Dermis blood vessel endothelial cell (primary cell): ENCODE results near the gene AGT. TPM values are rescaled to one million over a fixed set of nuclear protein-coding genes. Genes with fewer than 3 reads are reported as not detected.
"Not testable (repeated sequence)": the region's sequence is repeated elsewhere in the genome, so short reads cannot be mapped to it uniquely, and the experiment has no call there.

Experiments used
- DNase-seq: peaks from one replicate; pipeline ENCODE4 v3.0.0; 2010
- total RNA-seq: library from RNA; depleted of rRNA; stranded (reverse); fragments of >200 nt; gene quantifications from 2 replicates; pipeline ENCODE4 v1.2.3, GENCODE V29; 2014

AGT gene
- total RNA-seq, 1 donor from 2014 or later = under 0.01 TPM

DNA sequence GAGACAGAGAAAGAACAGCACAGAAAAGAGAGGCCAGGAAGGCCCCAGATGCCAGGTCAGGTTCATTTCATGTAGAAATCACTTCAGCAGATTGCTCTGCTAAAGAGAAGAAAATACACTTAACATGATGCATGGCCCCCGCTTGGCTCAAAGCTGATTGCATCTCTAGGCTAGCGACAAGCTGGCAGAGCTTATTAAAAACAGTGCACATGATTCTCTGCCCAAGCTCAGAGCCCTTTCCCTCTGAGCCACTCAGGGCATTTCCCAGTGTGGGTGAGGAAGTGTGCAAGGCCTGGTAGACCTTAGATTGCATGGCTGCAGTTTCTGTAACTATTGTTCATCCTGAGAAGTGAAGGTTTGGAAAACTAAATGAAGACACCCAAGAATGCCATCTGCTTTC, 30.0 kb upstream of the AGT start:
- no peak for DNase-seq

DNA sequence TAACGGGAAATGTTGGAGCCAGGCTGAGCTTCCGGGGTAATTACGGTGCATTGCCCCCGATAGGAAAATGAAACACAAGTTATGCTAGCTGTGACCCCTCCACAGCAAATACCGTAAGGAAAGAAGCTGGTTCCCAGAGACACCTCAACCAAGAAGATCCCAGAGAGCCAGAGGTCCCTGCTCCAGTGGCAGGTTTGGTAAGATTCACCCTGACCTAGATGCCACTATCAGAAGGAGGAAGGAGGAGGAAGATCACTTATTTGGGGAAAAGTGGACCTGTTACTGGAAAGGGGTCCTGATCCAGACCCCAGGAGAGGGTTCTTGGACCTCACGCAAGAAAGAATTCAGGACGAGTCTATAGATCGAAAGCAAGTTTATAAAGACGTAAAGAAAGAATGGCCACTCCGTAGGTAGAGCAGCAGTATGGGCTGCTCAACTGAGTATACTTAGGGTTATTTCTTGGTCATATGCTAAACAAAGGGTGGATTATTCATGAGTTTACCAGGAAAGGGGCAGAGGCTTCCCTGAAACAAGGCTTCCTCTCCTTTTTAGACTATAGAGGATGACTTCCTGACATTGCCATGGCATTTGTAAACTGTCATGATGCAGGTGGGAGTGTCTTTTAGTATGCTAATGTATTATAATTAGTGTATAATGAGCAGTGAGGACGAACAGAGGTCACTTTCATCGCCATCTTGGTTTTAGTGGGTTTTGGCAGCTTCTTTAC, 25.8 kb upstream of the AGT start:
- DNase-seq = no peak

DNA sequence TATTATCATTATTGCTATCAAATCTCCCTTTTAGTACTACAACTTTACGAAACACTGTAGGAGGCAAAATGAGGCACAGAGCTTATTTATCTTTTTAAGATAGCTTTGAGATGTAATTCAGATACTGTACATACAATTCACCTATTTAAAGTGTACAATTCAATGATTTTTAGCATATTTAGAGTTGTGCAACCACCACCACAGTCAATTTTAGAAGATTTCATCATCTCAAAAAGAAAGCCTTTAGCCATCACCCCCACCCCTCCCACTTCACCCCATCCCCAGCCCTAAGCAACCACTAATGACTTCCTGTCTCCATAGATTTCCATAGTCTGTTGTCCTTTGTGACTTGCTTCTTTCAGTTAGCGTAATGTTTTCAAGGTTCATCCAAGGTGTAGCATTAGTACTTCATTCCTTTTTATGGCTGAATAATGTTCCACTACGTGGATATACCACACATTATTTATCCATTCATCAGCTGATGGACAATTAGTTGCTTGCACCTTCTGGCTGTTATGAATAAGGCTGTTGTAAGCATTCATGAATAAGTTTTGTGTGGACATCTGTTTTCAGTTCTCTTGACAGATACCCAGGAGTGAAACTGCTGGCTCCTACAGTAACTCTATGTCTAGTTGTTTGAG, 23.8 kb upstream of the AGT start:
- DNase-seq = no peak

DNA sequence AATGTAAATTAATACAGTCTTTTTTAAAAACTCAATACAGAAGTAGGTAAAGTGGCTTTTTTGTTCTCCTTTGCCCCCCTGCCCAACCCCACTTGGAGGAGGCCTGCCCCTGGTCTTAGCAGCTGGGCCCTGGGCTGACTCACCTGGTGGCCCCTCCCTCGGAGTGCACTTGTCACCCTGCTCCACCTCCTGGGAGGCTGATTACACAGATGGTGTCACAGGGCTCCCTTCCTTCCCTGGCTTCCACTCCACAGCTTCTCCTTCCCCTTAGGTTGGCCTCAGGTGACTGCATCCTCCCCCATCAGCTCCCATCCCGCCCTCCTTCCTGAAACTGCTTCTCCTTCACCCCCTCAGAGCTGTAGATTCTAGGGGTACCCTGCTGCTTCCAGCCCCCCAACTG, 21.5 kb upstream of the AGT start:
- DNase-seq = no peak

DNA sequence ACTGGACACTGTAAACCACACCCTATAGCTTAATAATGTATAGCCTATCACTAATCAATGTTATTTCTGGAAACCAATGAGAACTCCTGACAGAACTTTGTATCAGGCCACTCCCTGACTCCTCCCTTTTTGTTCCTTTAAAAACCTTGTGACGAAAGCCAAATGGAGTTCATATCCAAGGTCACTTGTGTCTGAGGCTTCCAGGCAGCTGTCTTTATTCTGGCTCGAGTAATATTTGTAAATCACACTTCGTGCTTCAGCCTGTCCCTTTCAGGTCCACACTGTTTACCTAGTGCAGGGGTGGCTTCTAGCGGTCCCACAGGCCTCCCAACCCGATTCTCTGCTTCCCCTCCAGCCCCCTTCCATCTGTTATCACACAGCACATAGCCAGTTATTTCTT, 17.1 kb upstream of the AGT start:
- DNase-seq = no peak

DNA sequence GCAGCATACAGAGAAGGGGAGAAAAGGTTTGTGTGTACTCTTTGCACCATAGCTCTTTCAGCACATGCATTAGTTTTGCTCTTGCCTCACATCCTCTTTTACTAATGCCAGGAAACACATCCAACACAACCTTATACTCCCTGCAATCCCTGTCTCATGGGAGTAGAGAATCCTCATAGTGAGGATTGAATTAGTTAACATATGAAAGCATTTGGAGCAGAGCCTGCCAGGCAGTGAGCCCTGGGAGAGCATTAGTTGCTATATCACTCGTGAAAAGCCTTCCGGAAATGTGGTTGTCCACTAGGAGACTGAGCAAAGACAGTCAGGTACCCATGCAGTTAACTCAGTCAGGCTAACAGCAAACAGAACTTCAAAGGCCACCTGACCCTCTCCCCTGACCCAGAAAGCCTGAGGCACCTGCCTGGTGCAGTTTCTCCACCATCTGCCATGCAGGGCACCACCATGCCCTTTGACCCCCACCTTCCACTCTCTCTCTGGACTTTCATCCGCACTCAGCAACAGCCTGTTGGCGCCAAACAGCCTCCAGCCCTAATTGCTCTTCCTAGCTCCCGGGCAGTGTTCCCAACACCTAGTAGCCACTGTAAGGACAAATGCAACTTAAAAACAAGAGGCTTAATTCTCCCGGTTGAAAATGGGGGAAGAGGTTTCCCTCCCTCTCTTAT, 14.9 kb upstream of the AGT start:
- DNase-seq = no peak

DNA sequence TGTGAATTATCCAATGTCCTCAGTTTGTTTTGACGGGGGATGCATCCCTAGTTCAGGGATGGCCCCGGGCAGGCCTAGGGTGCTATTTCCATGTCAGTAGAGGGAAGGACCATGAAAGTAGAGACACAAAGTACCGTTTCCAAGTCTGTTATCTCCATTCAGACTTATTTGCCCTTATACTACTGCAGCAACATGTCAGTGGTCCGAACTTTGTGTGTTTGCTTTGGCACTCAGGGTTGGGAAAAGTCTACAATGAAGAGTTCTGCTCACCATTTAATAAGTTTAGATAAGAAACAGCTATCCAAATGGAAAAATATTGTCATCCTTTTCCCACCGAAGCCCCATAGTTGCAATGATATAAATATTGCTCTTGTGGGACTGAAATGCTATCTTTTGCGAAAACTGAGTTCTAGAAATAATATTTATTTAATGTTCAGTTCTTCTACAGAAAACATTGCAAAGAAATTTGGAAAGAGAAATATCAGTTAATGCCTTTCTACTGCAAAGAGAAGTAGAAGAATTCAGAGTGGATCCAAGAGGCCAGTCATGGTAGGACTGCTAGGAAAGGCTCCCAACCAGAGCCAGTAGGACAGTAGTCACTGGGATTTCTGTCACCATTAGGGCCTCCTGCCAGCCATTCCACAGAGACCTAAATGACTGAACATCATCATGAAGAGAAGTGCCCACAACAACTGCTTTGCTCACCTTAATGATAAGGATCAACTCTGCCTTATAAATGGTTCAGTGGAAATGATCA, 11.5 kb upstream of the AGT start:
- no peak for DNase-seq

DNA sequence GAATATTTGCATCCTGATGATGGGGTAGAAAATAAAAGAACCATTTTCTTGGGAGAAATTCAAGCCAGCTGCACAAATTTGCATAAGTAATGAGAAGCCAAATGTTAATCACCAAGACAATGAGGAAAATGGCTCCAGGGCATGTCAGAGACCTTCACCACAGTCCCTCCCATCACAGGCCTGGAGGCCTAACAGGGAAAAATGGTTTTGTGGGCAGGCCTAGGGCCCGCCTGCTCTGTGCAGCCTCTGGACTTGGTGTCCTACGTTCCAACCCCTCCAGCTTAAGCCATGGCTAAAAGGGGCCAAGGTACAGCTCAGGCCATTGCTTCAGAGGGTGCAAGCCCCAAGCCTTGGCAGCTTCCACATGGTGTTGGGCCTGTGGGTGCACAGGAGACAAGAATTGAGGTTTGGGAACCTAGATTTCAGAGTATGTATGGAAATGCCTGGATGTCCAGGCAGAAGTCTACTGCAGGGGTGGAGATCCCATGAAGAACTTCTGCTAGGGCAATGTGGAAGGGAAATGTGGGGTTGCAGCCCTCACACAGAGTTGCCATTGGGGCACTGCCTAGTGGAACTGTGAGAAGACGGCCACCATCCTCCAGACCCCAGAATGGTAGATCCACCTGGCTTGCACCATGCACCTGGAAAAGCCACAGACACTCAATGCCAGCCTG, 8.1 kb upstream of the AGT start:
- DNase-seq = not testable (repeated sequence)

DNA sequence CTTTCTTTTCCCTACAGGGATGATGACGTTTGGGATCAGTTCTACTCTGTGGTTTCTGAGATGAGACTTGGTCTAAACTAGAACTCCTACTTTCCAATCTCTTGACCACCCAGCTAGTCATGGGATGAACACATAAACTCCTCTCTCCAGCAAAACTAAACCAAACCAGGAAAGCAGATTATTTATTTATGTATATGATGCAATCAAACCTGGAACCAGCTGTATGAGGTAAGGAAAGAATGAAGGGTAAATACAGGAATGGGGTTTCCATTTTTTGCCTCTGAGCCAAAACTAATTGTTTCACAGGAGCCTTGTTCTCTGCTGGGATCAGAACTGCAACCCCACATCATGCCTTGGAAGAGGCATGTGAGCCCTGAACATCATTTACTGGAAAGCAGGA, 3.3 kb upstream of the AGT start:
- no peak for DNase-seq

DNA sequence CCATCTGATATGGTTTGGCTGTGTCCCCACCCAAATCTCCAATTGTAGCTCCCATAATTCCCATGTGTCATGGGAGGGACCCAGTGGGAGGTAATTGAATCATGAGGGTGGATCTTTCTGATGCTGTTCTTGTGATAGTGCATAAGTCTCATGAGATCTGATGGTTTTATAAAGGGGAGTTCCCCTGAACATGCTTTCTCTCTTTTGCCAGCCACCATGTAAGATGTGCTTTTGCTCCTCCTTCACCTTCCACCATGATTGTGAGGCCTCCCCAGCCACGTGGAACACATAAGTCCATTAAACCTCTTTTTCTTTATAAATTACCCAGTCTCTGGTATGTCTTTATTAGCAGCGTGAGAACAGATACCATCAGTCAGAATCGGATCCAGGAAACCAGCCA, 2.5 kb upstream of the AGT start:
- DNase-seq = not testable (repeated sequence)

DNA sequence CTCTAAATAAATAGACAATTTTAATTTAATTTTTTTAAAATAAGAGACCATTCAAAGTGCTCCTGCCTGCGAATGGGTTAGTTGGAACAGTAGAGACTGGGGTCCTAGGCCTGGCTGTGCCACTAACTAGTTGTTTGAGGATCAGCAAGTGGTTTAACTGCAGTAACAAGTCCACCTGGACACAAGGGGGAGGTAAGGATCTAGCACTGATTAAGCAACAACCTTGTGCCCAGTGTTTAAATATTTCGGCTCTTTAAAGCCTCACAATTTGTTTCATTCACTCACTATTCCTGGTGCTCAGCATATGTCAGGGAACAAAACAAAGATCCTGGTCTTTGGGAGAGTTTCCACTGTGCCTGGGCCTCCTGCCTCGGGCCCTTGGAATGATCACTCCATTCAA, 1.6 kb upstream of the AGT start:
- no peak for DNase-seq

DNA sequence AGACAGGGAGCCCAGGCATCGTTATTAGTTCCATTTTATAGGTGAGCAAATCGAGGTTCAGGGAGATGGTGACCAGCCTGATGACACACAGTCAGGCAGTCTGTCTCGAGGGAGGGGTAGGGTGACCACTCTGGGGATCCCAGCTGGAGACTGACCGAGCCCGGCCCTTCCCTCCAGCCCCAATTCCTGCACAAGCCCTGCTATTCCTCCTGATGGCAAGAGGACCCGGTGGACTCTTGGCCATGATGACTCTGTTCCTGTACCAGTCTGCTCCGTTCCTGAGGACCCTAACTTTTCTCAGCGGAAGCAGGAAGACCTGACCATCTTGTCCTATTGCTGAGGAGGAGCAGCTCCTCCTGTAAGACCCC, 391 bp downstream of the AGT start:
- no peak for DNase-seq

DNA sequence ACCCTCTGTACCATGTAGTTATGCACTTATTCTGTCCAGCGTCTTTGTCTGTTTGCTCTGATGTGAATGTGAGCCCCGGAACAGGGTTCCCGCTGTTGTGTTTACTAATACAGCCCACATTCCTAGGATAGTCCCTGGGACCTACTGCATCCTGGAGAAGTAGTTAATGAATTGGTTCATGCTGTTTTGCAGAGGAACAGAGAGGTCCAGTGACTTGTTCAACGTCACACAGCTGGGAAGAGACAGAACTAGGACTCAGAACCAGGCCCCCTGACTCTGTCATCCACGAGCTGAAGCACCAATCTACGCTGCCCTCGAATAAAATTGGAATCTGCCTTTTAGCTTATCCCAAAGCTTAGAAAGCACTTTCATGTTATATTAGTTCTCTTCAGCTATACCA, 784 bp downstream of the AGT start:
- DNase-seq = no peak

DNA sequence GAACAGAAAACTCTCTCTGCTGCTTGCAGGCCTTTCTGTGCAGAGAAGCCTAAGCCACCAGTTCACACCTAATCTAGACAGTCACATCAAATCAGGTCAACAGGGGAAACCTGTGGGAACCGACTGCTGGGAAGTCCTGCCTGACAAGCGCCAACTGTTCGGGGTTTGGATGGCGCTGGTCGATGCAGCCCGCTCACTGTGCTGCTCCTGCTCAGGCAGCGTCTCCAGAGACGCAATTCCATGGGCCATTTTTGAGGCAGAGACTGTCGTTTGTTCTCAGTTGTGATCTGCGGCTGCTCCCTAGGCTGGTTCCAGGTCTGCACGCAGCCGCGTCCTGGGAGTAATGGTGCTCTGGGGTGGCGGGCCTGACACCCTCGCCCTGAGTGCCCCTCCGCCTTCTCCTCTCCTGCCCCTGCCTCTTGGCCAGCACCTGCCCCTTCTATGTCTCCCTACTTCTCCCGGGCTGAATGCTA, 1.4 kb downstream of the AGT start:
- no peak for DNase-seq

DNA sequence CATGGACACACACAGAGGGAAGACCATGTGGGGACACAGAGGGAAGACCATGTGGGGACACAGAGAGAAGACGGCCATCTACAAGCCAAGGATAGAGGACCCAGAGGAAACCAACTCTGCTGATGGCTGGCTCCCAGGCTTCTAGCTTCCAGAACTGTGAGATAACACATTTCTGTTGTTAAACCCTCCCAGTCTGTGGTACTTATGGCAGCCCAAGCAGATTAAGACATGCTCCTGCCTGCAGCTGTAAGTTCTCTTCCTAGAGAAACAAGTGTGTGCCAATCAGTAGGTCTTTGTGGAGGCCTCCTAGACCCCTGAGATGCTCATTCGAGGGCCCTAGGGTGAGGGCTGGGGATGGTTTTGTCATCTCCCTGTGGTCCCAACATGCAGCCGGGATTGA, 2.7 kb downstream of the AGT start:
- DNase-seq = no peak

DNA sequence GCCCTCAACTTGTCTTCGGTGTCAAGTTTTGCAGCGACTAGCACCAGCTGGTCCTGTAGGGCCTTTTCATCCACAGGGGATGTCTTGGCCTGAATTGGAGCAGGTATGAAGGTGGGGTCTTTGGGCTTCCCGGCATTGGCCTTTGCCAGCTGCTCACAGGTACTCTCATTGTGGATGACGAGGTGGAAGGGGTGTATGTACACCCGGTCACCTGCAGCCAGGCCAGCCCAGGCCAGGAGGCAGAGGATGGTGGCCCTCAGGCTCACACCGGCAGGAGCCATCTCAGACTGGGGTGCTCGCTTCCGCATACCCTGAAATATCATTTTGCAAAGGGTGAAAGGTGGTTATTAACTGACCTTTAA, 3.4 kb downstream of the AGT start:
- no peak for DNase-seq

DNA sequence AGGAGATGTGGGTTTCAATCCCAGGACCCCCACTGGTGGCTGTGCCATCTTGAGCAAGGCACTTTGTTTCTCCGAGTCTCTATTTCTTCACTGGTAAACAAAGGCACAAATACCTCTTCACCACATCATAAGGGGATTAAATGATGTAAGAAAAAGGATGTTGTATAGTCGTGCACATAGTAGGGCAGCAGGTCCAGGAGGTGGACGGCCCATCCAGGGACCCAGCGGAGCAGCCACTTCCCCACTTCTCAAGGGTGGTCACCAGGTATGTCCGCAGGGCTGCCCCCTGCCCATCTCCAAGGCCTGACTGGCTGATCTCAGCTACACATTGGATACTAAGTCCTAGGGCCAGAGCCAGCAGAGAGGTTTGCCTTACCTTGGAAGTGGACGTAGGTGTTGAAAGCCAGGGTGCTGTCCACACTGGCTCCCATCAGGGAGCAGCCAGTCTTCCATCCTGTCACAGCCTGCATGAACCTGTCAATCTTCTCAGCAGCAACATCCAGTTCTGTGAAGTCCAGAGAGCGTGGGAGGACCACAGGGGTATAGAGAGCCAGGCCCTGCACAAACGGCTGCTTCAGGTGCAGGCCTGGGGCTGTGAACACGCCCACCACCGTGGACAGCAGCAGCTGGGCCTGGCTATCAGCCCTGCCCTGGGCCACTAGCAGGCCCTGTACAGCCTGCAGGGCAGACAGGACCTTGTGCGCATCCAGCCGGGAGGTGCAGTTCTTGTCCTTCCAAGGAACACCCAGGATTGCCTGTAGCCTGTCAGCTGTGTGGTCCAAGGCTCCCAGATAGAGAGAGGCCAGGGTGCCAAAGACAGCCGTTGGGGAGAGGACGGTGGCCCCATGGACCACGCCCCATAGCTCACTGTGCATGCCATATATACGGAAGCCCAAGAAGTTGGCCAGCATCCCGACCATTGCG, 4.0 kb downstream of the AGT start:
- DNase-seq = no peak

DNA sequence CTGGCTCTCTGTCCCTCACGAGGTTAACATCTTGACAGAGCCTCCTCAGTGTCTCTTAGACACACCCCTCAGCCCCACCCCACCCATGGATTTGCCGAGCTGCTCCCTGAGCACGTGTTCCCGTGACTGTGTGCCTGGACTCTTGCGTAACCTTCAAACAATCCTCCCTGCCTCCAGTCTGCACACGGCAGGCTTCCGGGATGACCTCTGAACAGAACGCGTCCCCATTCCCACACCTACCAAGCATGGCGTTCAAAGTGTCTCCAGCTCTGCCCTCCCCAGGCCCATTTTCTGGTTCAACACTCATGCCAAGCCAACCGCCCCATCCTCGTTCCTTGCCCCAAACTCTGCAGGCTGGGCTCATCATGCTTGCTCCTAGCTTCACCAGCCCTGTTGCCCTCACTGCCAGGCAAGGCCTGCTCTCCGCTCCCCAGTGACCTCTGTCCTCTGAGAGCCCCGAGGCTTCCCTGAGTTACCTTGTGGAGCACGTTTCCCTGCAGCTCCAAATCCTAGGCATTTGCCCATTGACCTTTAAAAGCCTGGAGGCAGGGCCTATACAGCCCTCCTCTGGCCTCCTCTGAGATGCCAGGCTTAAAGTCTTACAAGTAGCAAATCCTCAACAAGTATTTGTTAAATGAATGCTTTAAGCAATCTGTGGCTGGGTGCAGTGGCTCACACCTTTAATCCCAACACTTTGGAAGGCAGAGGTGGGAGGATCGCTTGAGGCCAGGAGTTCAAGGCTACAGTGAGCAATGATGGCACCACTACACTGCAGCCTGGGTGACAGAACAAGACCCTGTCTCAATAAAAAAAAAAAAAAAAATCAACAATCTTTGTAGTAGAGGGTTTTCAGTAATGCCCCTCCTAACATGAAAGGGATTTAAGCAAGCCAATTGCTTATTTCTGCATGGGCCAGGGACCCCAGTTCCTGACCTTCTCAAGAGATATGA, 5.0 kb downstream of the AGT start:
- DNase-seq = no peak

DNA sequence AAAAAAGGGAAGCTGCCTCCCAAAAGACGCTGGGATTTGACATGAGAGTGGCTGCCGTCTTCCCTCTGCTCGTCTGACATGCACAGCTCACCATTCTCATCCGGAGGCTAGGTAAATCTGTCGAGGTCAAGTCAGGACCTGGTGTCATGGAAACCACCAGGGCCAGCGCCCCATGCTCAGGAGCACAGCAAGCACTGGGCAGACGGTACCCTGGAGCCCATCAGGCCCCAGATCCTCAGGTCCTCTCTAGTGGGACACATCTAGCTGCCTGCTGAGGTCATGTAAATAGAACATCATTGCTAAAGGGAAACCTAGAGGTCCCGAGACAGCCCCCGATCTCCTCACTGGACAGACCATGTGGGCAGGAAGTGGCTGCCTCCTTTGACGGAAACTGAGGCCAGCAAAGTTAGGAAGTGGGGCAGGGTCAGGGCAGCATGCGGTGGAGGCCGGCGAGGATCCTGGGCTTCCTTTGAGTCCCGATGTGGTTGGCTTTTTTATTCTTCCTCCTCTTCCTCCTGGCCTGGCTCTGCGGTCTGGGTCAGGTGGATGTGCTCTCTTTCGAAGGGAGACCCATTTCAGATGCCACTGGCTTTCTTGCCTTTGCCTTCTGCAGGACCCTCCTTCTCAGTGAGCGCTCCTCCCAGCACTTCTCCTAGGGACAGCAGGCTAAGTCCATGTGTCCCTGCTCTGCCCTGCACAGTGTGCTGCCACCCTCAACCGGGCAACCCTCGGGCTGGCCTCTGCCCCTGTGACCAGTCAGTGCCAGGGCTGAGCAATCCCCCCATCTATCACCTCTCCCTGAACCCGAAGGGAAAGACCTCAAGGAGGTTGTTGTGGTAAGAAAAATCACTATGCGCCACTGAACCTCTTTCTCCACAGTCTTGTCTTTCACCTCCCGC, 5.9 kb downstream of the AGT start:
- DNase-seq = no peak
